ENCODE data around the gene PFKL.

PFKL gene

GRCh38 chr21:44286716-44287632 is 12.9 kb upstream of the PFKL start:
- H3K9me3 Mint-ChIP-seq, result no peaks in the 10 kb centered on the region
- TF ChIP-seq CTCF (IDR thresholded peaks at IDR 0.05; ENCODE audit: unreplicated experiment in 3 of 3), result no peak
- no peaks in the 10 kb centered on the region for H3K36me3 Mint-ChIP-seq (ENCODE audit: low read depth)
- peaks cover 14% of the 10 kb centered on the region for H3K4me1 Mint-ChIP-seq
- no peak overlapping the region for H3K4me3 Mint-ChIP-seq
- H3K27ac Mint-ChIP-seq, result no peak overlapping the region
- H3K27me3 Mint-ChIP-seq (ENCODE audit: low read depth), result peaks cover 48% of the 10 kb centered on the region

GRCh38 chr21:44288251-44289110 is 11.4 kb upstream of the PFKL start:
- Mint-ChIP-seq H3K4me3 (no peak overlapping the region), H3K4me1 (peaks cover 4% of the 10 kb centered on the region), H3K27me3 (ENCODE audit: low read depth) (peaks cover 42% of the 10 kb centered on the region), H3K27ac (no peak overlapping the region), H3K9me3 (no peaks in the 10 kb centered on the region), H3K36me3 (ENCODE audit: low read depth) (no peaks in the 10 kb centered on the region)
- TF ChIP-seq CTCF (IDR thresholded peaks at IDR 0.05; ENCODE audit: unreplicated experiment in 3 of 3), result no peak

GRCh38 chr21:44289381-44290010 is 10.4 kb upstream of the PFKL start:
- Mint-ChIP-seq H3K27ac (no peak overlapping the region), H3K9me3 (no peaks in the 10 kb centered on the region), H3K36me3 (ENCODE audit: low read depth) (no peaks in the 10 kb centered on the region), H3K4me1 (no peaks in the 10 kb centered on the region), H3K4me3 (no peak overlapping the region), H3K27me3 (ENCODE audit: low read depth) (peaks cover 32% of the 10 kb centered on the region)
- no peak for TF ChIP-seq CTCF (IDR thresholded peaks at IDR 0.05; ENCODE audit: unreplicated experiment in 3 of 3)

GRCh38 chr21:44290327-44291077 is 9.4 kb upstream of the PFKL start:
- H3K9me3 Mint-ChIP-seq, result no peaks in the 10 kb centered on the region
- H3K27ac Mint-ChIP-seq, result no peak overlapping the region
- no peak for TF ChIP-seq CTCF (IDR thresholded peaks at IDR 0.05; ENCODE audit: unreplicated experiment in 3 of 3)
- peaks cover 31% of the 10 kb centered on the region for H3K27me3 Mint-ChIP-seq (ENCODE audit: low read depth)
- H3K4me3 Mint-ChIP-seq, result no peak overlapping the region
- no peaks in the 10 kb centered on the region for H3K36me3 Mint-ChIP-seq (ENCODE audit: low read depth)
- no peaks in the 10 kb centered on the region for H3K4me1 Mint-ChIP-seq

- no peak for TF ChIP-seq CTCF (IDR thresholded peaks at IDR 0.05; ENCODE audit: unreplicated experiment in 3 of 3)
- H3K9me3 Mint-ChIP-seq, result no peaks in the 10 kb centered on the region
- H3K36me3 Mint-ChIP-seq (ENCODE audit: low read depth), result no peaks in the 10 kb centered on the region
- no peak overlapping the region for H3K27ac Mint-ChIP-seq
- H3K27me3 Mint-ChIP-seq (ENCODE audit: low read depth), result peaks cover 31% of the 10 kb centered on the region
- no peak overlapping the region for H3K4me3 Mint-ChIP-seq
- no peaks in the 10 kb centered on the region for H3K4me1 Mint-ChIP-seq
Measured at GRCh38 chr21:44291078-44291935, 8.5 kb upstream of the PFKL start.

Measured in nephron (organoid).